H9 (cell line): ENCODE results near the gene SMPD2. TPM values are rescaled to one million over a fixed set of nuclear protein-coding genes. Genes with fewer than 3 reads are reported as not detected.

Experiments
- DNase-seq: peaks from one replicate; pipeline ENCODE4 v3.0.0-alpha.2; 2017
- H2AFZ ChIP-seq: one replicate; pipeline ENCODE4 v1.6.1; 2013; ENCODE audit warnings: mild to moderate bottlenecking, low read length, control low read depth, moderate library complexity
- H2AK5ac ChIP-seq: 2 replicates; pipeline ENCODE4 v1.6.1; 2013; ENCODE audit warnings: low read length, control low read depth, mixed read lengths; ENCODE audit not compliant: insufficient read length
- H2BK120ac ChIP-seq: one replicate; pipeline ENCODE4 v1.6.1; 2013; ENCODE audit warnings: low read depth, mild to moderate bottlenecking, low read length, control low read depth, inconsistent platforms; ENCODE audit not compliant: poor library complexity, severe bottlenecking
- H2BK12ac ChIP-seq: 2 replicates; pipeline ENCODE4 v1.6.1; 2013; ENCODE audit warnings: low read length, control low read depth, mixed read lengths, low read depth; ENCODE audit not compliant: insufficient read length
- H2BK15ac ChIP-seq: 2 replicates; pipeline ENCODE4 v1.6.1; 2013; ENCODE audit warnings: low read depth, low read length, control low read depth
- H2BK20ac ChIP-seq: one replicate; pipeline ENCODE4 v1.6.1; 2013; ENCODE audit warnings: low read depth, mild to moderate bottlenecking, low read length, control low read depth, inconsistent platforms; ENCODE audit not compliant: poor library complexity, severe bottlenecking
- H2BK5ac ChIP-seq: 2 replicates; pipeline ENCODE4 v1.6.1; 2013; ENCODE audit warnings: low read length, control low read depth, mixed read lengths; ENCODE audit not compliant: insufficient read length
- H3K14ac ChIP-seq: 2 replicates; pipeline ENCODE4 v1.6.1; 2013; ENCODE audit warnings: low read length, control low read depth; ENCODE audit not compliant: insufficient read depth
- H3K18ac ChIP-seq: 2 replicates; pipeline ENCODE4 v1.6.1; 2013; ENCODE audit warnings: low read depth, mild to moderate bottlenecking, mixed read lengths, low read length, control low read depth; ENCODE audit not compliant: insufficient read length
- H3K23ac ChIP-seq: 2 replicates; pipeline ENCODE4 v1.6.1; 2013; ENCODE audit warnings: low read length, control low read depth, mixed read lengths, low read depth; ENCODE audit not compliant: insufficient read length
- H3K23me2 ChIP-seq: 2 replicates; pipeline ENCODE4 v1.6.1; 2013; ENCODE audit warnings: low read depth, mild to moderate bottlenecking, mixed read lengths, low read length, control low read depth; ENCODE audit not compliant: insufficient read length, poor library complexity, severe bottlenecking
- H3K27ac ChIP-seq: 2 replicates; pipeline ENCODE4 v1.5.1; 2013; ENCODE audit warnings: low read length, control low read depth, mixed read lengths, low read depth; ENCODE audit not compliant: insufficient read length
- H3K27me3 ChIP-seq: 2 replicates; pipeline ENCODE4 v1.6.1; 2013; ENCODE audit warnings: low read length, control low read depth, inconsistent platforms; ENCODE audit not compliant: insufficient read depth
- H3K4ac ChIP-seq: 2 replicates; pipeline ENCODE4 v1.6.1; 2013; ENCODE audit warnings: low read depth, mild to moderate bottlenecking, control low read depth, inconsistent platforms, low read length, moderate library complexity
- H3K4me1 ChIP-seq: 2 replicates; pipeline ENCODE4 v1.6.1; 2013; ENCODE audit warnings: low read length, control low read depth, inconsistent platforms; ENCODE audit not compliant: insufficient read depth
- H3K4me2 ChIP-seq: 2 replicates; pipeline ENCODE4 v1.6.1; 2013; ENCODE audit warnings: low read length, control low read depth, mixed read lengths; ENCODE audit not compliant: insufficient read length, insufficient read depth
- H3K56ac ChIP-seq: 2 replicates; pipeline ENCODE4 v1.6.1; 2013; ENCODE audit warnings: low read depth, mild to moderate bottlenecking, mixed read lengths, low read length, control low read depth; ENCODE audit not compliant: insufficient read length
- H3K79me1 ChIP-seq: 2 replicates; pipeline ENCODE4 v1.6.1; 2013; ENCODE audit warnings: low read depth, mild to moderate bottlenecking, moderate library complexity, low read length, control low read depth, inconsistent platforms; ENCODE audit not compliant: insufficient read depth, poor library complexity, severe bottlenecking
- H3K79me2 ChIP-seq: 2 replicates; pipeline ENCODE4 v1.6.1; 2013; ENCODE audit warnings: low read length, control low read depth, inconsistent platforms; ENCODE audit not compliant: insufficient read depth
- H3K9ac ChIP-seq: 2 replicates; pipeline ENCODE4 v1.6.1; 2013; ENCODE audit warnings: low read length, control low read depth, mixed read lengths; ENCODE audit not compliant: insufficient read length; ENCODE audit errors: extremely low read depth
- H3K9me3 ChIP-seq: one replicate; pipeline ENCODE4 v1.6.1; 2013; ENCODE audit warnings: low read depth, low read length, inconsistent platforms; ENCODE audit not compliant: control insufficient read depth
- H3T11ph ChIP-seq: one replicate; pipeline ENCODE4 v1.6.1; 2013; ENCODE audit warnings: mild to moderate bottlenecking, low read length, control low read depth, inconsistent platforms
- H4K20me1 ChIP-seq: one replicate; pipeline ENCODE4 v1.6.1; 2013; ENCODE audit not compliant: control insufficient read depth, insufficient read length, insufficient read depth
- H4K5ac ChIP-seq: 2 replicates; pipeline ENCODE4 v1.6.1; 2013; ENCODE audit warnings: low read depth, mild to moderate bottlenecking, mixed read lengths, low read length, control low read depth; ENCODE audit not compliant: insufficient read length
- H4K8ac ChIP-seq: replicated peaks from 2 replicates; pipeline ENCODE4 v1.6.1; 2013; ENCODE audit warnings: low read length, control low read depth, mixed read lengths, low read depth; ENCODE audit not compliant: insufficient read length
- H4K91ac ChIP-seq: 2 replicates; pipeline ENCODE4 v1.6.1; 2013; ENCODE audit warnings: low read depth, mild to moderate bottlenecking, moderate library complexity, mixed read lengths, low read length, control low read depth; ENCODE audit not compliant: insufficient read length
- H3K27ac Mint-ChIP-seq, 3 experiments: 2 replicates in 2 of 3; 3 replicates in 1 of 3; pipeline ENCODE4 v1.8.0; 2020 to 2021; ENCODE audit warnings: mixed read lengths in 3 of 3, mild to moderate bottlenecking in 1 of 3, moderate library complexity in 1 of 3
- H3K27me3 Mint-ChIP-seq: 2 replicates; pipeline ENCODE4 v1.8.0; 2021; ENCODE audit warnings: low read depth, mild to moderate bottlenecking, moderate library complexity, mixed read lengths
- H3K36me3 Mint-ChIP-seq, 3 experiments: 2 replicates in 2 of 3; 3 replicates in 1 of 3; pipeline ENCODE4 v1.8.0; 2020 to 2021; ENCODE audit warnings: low read depth in 3 of 3, mixed read lengths in 3 of 3; ENCODE audit not compliant: insufficient read depth in 1 of 3
- H3K4me1 Mint-ChIP-seq, 2 experiments: 2 replicates each; pipeline ENCODE4 v1.8.0; 2020; ENCODE audit warnings: mixed read lengths in 2 of 2
- H3K4me3 Mint-ChIP-seq, 2 experiments: 2 replicates in 1 of 2; 3 replicates in 1 of 2; pipeline ENCODE4 v1.8.0; 2020 to 2021; ENCODE audit warnings: mild to moderate bottlenecking in 2 of 2, mixed read lengths in 2 of 2, moderate library complexity in 1 of 2
- H3K9me3 Mint-ChIP-seq, 2 experiments: 2 replicates in 1 of 2; 3 replicates in 1 of 2; pipeline ENCODE4 v1.8.0; 2020; ENCODE audit warnings: mild to moderate bottlenecking in 2 of 2, mixed read lengths in 2 of 2, moderate library complexity in 1 of 2
- CTCF ChIP-seq: fragments of 200-600 bp; sonication (generic); conservative IDR thresholded peaks from 3 replicates; pipeline ENCODE4 v1.8.0; 2021; ENCODE audit warnings: antibody characterized with exemption, mild to moderate bottlenecking
- WGBS: extraction: QIAGEN DNeasy Blood & Tissue Kit; methylation state at CpG from one replicate; pipeline ENCODE4 v1.1.7; 2013; ENCODE audit warnings: missing lambda C conversion rate, low lambda C conversion rate, mixed read lengths; ENCODE audit not compliant: insufficient read length; ENCODE audit errors: extremely low coverage; 5-methylcytosine and 5-hydroxymethylcytosine counted together
- total RNA-seq: library from RNA; stranded (reverse); gene quantifications from 2 replicates; pipeline ENCODE4 v1.2.1, GENCODE V29; 2021

The SMPD2 gene
- total RNA-seq, 1 experiment from 2014 or later, result 13.0 TPM

- Histone ChIP-seq H2BK5ac (no peak overlapping the region), H2BK15ac (no peak overlapping the region), H3K23me2 (peaks cover 10% of the 10 kb centered on the region), H4K5ac (no peak overlapping the region), H3K27me3 (no peaks in the 10 kb centered on the region), H2BK120ac (no peak overlapping the region), H3T11ph (no peak overlapping the region), H2AK5ac (no peak overlapping the region), H3K9me3 (no peaks in the 10 kb centered on the region), H4K20me1 (no peaks in the 10 kb centered on the region), H3K9ac (no peak overlapping the region), H3K79me2 (no peaks in the 10 kb centered on the region), H3K18ac (no peak overlapping the region), H3K4me2 (peak overlapping the region; percentile 90), H3K23ac (no peak overlapping the region), H4K91ac (no peak overlapping the region), H3K4ac (no peak overlapping the region), H2BK12ac (no peak overlapping the region), H3K56ac (no peak overlapping the region), H2AFZ (no peak overlapping the region), H3K14ac (no peak overlapping the region), H3K4me1 (peaks cover 12% of the 10 kb centered on the region; the same call in 1 of the 2 replicates), H2BK20ac (no peak overlapping the region), H3K27ac (no peak overlapping the region), H3K79me1 (peaks cover 3% of the 10 kb centered on the region), H4K8ac (no peak overlapping the region)
- WGBS, result no CpG with 5 or more reads among the region's 27 CpGs
- TF ChIP-seq CTCF, result no peak
- H3K9me3 Mint-ChIP-seq, result no peaks in the 10 kb centered on the region
- no peak for DNase-seq
- H3K36me3 Mint-ChIP-seq, result peaks cover 9 to 40% (median 32%) of the 10 kb centered on the region in 3 experiments
- no peaks in the 10 kb centered on the region for H3K27me3 Mint-ChIP-seq
- H3K4me1 Mint-ChIP-seq, result peaks cover 33% of the 10 kb centered on the region in 2 experiments
- H3K27ac Mint-ChIP-seq, result no peak overlapping the region; a peak in 1 of 7 replicates
- H3K4me3 Mint-ChIP-seq, result peak overlapping the region; percentile 92 to 97
Measured at GRCh38 chr6:109453594-109454495, 13.3 kb downstream of the SMPD2 start.
